Natural killer cell (primary cell): ENCODE results near the gene GOLGA1. TPM values are rescaled to one million over a fixed set of nuclear protein-coding genes. Genes with fewer than 3 reads are reported as not detected.

Source experiments
- ATAC-seq, 3 donors: fragments of 150-1000 bp in 2 of 3; fragments of 200-7000 bp in 1 of 3; cut with Tn5 transposase; 1 replicate in 1 of 3; 2 replicates in 2 of 3; pipeline ENCODE4 v1.10.0; 2021; ENCODE audit warnings: mild to moderate bottlenecking in 2 of 3, moderate library complexity in 2 of 3
- DNase-seq, 2 donors: peaks; one replicate each; pipeline versions ENCODE4 v3.0.0 to v3.0.0-alpha.2; 2013 to 2021; ENCODE audit warnings: mixed read lengths in 1 of 2
- H3K27ac ChIP-seq: one replicate; pipeline ENCODE4 v1.5.1; 2013; ENCODE audit warnings: mild to moderate bottlenecking, low read length
- H3K27me3 ChIP-seq: one replicate; pipeline ENCODE4 v1.6.1; 2013; ENCODE audit warnings: low read length; ENCODE audit not compliant: control insufficient read depth, insufficient read depth
- H3K36me3 ChIP-seq: one replicate; pipeline ENCODE4 v1.6.1; 2013; ENCODE audit warnings: low read length; ENCODE audit not compliant: control insufficient read depth, insufficient read depth
- H3K4me1 ChIP-seq: one replicate; pipeline ENCODE4 v1.6.1; 2013; ENCODE audit warnings: low read length; ENCODE audit not compliant: control insufficient read depth, insufficient read depth
- H3K4me3 ChIP-seq: one replicate; pipeline ENCODE4 v1.5.1; 2013; ENCODE audit warnings: low read length
- H3K9me3 ChIP-seq: one replicate; pipeline ENCODE4 v1.6.1; 2013; ENCODE audit warnings: low read length; ENCODE audit not compliant: control insufficient read depth, insufficient read depth
- H3K27ac Mint-ChIP-seq, 2 donors: one replicate each; pipeline ENCODE4 v1.8.0; 2022; ENCODE audit warnings: mild to moderate bottlenecking in 2 of 2, mixed read lengths in 2 of 2, moderate library complexity in 1 of 2
- H3K27me3 Mint-ChIP-seq, 2 donors: one replicate each; pipeline ENCODE4 v1.8.0; 2022; ENCODE audit warnings: low read depth in 2 of 2, mixed read lengths in 2 of 2
- H3K36me3 Mint-ChIP-seq: one replicate; pipeline ENCODE4 v1.8.0; 2022; ENCODE audit warnings: mixed read lengths
- H3K4me1 Mint-ChIP-seq, 2 donors: one replicate each; pipeline ENCODE4 v1.8.0; 2022; ENCODE audit warnings: mixed read lengths in 2 of 2
- H3K4me3 Mint-ChIP-seq: one replicate; pipeline ENCODE4 v1.8.0; 2022; ENCODE audit warnings: mild to moderate bottlenecking, moderate library complexity, mixed read lengths
- H3K9me3 Mint-ChIP-seq, 2 donors: one replicate each; pipeline ENCODE4 v1.8.0; 2022; ENCODE audit warnings: mixed read lengths in 2 of 2
- WGBS: methylation state at CpG from one replicate; pipeline ENCODE4 v1.1.7; 2013; ENCODE audit warnings: missing lambda C conversion rate; ENCODE audit not compliant: insufficient coverage; 5-methylcytosine and 5-hydroxymethylcytosine counted together
- intact Hi-C: fragments of 100-400 bp; cut with micrococcal nuclease; formaldehyde crosslinking; loops from one replicate; pipeline ENCODE4 v1.14.2; 2022
- total RNA-seq, 4 donors: library from RNA; stranded (reverse); fragments of 120-200 nt in 1 of 4; gene quantifications; one replicate each; pipeline versions ENCODE4 v1.2.3 to v1.2.4, GENCODE V29; 2013 to 2022
- TF ChIP-seq, protein P1 (sequence below): fragments of 200-600 bp; IDR thresholded peaks from one replicate; pipeline ENCODE4 v1.8.0; 2022; ENCODE audit warnings: antibody characterized with exemption

GOLGA1 gene
- total RNA-seq, 3 donors from 2014 or later (not counting 1 experiment from before 2014, with no cell fraction given): 21.5 to 32.4 (median 27.0) TPM

DNA sequence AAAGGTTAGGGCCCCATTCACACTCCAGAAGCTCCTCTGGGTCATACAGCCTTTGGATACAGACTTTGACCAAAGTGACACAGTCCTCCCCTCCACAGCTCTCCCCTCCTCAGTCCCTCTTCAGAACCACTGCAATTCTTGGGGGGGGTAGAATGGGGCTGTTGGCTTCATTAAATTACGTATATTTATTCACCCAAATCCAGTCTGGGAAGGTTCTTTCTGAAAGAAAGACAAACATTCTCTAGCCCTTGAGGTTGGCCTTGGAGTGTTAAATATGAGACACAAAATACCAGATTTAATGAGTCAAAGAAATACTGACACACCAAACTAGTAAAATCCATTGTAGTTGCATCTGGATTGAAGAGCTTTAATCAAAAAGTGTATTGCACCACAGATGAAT lies 62.9 kb downstream of the GOLGA1 start:
- peaks cover 54% of the 10 kb centered on the region for H3K4me1 ChIP-seq
- H3K36me3 ChIP-seq: peaks cover 87% of the 10 kb centered on the region
- Mint-ChIP-seq H3K9me3 (no peaks in the 10 kb centered on the region), H3K27ac (peak overlapping the region; percentile 38 to 97), H3K4me3 (no peak overlapping the region), H3K4me1 (peaks cover 57 to 58% of the 10 kb centered on the region in 2 donors), H3K27me3 (no peaks in the 10 kb centered on the region), H3K36me3 (peaks cover 15% of the 10 kb centered on the region)
- no peak overlapping the region for H3K4me3 ChIP-seq
- intact Hi-C loops: no loop called here
- H3K27ac ChIP-seq: no peak overlapping the region
- ATAC-seq (no peak), DNase-seq (no peak)
- no peaks in the 10 kb centered on the region for H3K9me3 ChIP-seq
- TF ChIP-seq, protein P1, sequence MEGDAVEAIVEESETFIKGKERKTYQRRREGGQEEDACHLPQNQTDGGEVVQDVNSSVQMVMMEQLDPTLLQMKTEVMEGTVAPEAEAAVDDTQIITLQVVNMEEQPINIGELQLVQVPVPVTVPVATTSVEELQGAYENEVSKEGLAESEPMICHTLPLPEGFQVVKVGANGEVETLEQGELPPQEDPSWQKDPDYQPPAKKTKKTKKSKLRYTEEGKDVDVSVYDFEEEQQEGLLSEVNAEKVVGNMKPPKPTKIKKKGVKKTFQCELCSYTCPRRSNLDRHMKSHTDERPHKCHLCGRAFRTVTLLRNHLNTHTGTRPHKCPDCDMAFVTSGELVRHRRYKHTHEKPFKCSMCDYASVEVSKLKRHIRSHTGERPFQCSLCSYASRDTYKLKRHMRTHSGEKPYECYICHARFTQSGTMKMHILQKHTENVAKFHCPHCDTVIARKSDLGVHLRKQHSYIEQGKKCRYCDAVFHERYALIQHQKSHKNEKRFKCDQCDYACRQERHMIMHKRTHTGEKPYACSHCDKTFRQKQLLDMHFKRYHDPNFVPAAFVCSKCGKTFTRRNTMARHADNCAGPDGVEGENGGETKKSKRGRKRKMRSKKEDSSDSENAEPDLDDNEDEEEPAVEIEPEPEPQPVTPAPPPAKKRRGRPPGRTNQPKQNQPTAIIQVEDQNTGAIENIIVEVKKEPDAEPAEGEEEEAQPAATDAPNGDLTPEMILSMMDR: no peak
- no peaks in the 10 kb centered on the region for H3K27me3 ChIP-seq
- no CpG with 5 or more reads among the region's 1 CpG for WGBS

- Mint-ChIP-seq H3K36me3 (peaks cover 18% of the 10 kb centered on the region), H3K9me3 (no peaks in the 10 kb centered on the region), H3K4me1 (peaks cover 65 to 66% of the 10 kb centered on the region in 2 donors), H3K4me3 (peak overlapping the region; percentile 17), H3K27ac (peak overlapping the region; percentile 70 to 97), H3K27me3 (no peaks in the 10 kb centered on the region)
- no peaks in the 10 kb centered on the region for H3K9me3 ChIP-seq
- no peak for ATAC-seq
- H3K4me3 ChIP-seq: no peak overlapping the region
- H3K4me1 ChIP-seq: peaks cover 61% of the 10 kb centered on the region
- H3K27me3 ChIP-seq: no peaks in the 10 kb centered on the region
- TF ChIP-seq, protein P1: no peak
- 89% methylated on average over 13 of the region's 14 CpGs for WGBS
- intact Hi-C loops: no loop called here
- H3K27ac ChIP-seq: no peak overlapping the region
- DNase-seq: no peak
- peaks cover 87% of the 10 kb centered on the region for H3K36me3 ChIP-seq
Measured at GRCh38 chr9:124877021-124877782, 63.7 kb downstream of the GOLGA1 start.

- DNase-seq (no peak), ATAC-seq (no peak)
- 94% methylated on average over 6 of the region's 6 CpGs for whole genome bisulfite sequencing
- Mint-ChIP-seq H3K4me1 (peaks cover 74 to 75% of the 10 kb centered on the region in 2 donors), H3K9me3 (no peaks in the 10 kb centered on the region), H3K4me3 (no peak overlapping the region), H3K27me3 (no peaks in the 10 kb centered on the region), H3K36me3 (peaks cover 18% of the 10 kb centered on the region), H3K27ac (peak overlapping the region; percentile 97)
- TF ChIP-seq, protein P1: no peak
- peaks cover 63% of the 10 kb centered on the region for H3K4me1 ChIP-seq
- H3K27ac ChIP-seq: no peak overlapping the region
- peaks cover 70% of the 10 kb centered on the region for H3K36me3 ChIP-seq
- intact Hi-C loops: no loop called here
- H3K9me3 ChIP-seq: no peaks in the 10 kb centered on the region
- no peak overlapping the region for H3K4me3 ChIP-seq
- H3K27me3 ChIP-seq: no peaks in the 10 kb centered on the region
Measured at GRCh38 chr9:124875501-124875900, 65.4 kb downstream of the GOLGA1 start.
